Neural cell (in vitro differentiated cells): ENCODE measurements around the gene SDSL.

ENCODE experiments used
- SMC3 ChIP-seq: fragments of 450-650 bp; conservative IDR thresholded peaks from 2 replicates; pipeline ENCODE4 v1.6.1; 2014; ENCODE audit warnings: antibody characterized with exemption, mild to moderate bottlenecking, moderate library complexity; ENCODE audit not compliant: poor library complexity
- TF ChIP-seq, protein P1 (sequence below): fragments of 450-650 bp; IDR thresholded peaks from 2 replicates; pipeline ENCODE4 v1.5.1; 2014; ENCODE audit warnings: antibody characterized with exemption, mild to moderate bottlenecking, moderate library complexity; ENCODE audit not compliant: poor library complexity, severe bottlenecking

DNA sequence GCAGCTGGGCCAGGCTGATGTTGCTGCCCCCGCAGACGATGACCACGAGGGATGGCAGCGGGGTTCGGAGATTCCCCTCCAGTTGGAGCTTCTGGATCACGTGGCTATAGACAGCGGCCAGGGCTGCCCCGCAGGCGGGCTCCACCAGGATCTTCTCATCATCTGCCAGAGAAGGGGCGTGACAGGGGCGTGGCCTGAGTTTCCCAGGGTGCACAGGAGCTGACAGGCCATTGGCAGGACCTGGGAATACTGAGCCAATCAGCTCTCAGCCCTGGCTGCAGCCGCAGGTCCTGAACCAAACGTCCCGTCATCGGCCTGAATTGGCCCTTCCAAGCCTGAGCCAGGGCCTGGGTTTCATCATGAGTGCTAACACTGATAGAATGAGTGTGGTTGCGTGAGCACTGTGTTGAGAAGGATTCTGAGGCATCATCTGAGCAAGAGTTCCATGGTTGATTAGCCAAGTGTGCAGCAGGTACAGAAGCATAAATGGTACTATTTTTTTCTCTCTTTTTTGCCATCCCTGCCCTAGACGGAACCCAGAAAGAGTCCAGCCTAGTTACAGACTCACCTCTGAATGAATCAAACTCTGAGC, 29.1 kb upstream of the SDSL start:
- TF ChIP-seq SMC3, result no peak
- TF ChIP-seq, protein P1, sequence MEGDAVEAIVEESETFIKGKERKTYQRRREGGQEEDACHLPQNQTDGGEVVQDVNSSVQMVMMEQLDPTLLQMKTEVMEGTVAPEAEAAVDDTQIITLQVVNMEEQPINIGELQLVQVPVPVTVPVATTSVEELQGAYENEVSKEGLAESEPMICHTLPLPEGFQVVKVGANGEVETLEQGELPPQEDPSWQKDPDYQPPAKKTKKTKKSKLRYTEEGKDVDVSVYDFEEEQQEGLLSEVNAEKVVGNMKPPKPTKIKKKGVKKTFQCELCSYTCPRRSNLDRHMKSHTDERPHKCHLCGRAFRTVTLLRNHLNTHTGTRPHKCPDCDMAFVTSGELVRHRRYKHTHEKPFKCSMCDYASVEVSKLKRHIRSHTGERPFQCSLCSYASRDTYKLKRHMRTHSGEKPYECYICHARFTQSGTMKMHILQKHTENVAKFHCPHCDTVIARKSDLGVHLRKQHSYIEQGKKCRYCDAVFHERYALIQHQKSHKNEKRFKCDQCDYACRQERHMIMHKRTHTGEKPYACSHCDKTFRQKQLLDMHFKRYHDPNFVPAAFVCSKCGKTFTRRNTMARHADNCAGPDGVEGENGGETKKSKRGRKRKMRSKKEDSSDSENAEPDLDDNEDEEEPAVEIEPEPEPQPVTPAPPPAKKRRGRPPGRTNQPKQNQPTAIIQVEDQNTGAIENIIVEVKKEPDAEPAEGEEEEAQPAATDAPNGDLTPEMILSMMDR, result no peak
